Lung (tissue), 12 donors: ENCODE measurements around the gene EHD4. TPM values are rescaled to one million over a fixed set of nuclear protein-coding genes. Genes with fewer than 3 reads are reported as not detected.

ENCODE experiments used
- ATAC-seq: fragments of 200-7000 bp; cut with Tn5 transposase; one replicate; pipeline ENCODE4 v1.9.1; 2020; ENCODE audit warnings: moderate number of reproducible peaks; ENCODE audit not compliant: insufficient read depth, low FRiP score
- DNase-seq, 3 donors: peaks; one replicate each; pipeline ENCODE4 v3.0.0-alpha.2; 2013 to 2017
- H3K27ac ChIP-seq, 2 donors: one replicate each; pipeline ENCODE4 v1.5.1; 2013; ENCODE audit warnings: mild to moderate bottlenecking in 2 of 2, moderate library complexity in 2 of 2, control low read depth in 1 of 2, inconsistent platforms in 1 of 2, low read depth in 1 of 2, low read length in 1 of 2
- H3K27me3 ChIP-seq, 3 donors: one replicate each; pipeline ENCODE4 v1.5.1; 2013; ENCODE audit warnings: low read length in 2 of 3; ENCODE audit not compliant: control insufficient read depth in 3 of 3, insufficient read depth in 3 of 3
- H3K36me3 ChIP-seq, 4 donors: one replicate each; pipeline ENCODE4 v1.5.1; 2013; ENCODE audit warnings: low read length in 4 of 4, mild to moderate bottlenecking in 1 of 4, moderate library complexity in 1 of 4; ENCODE audit not compliant: control insufficient read depth in 4 of 4, insufficient read depth in 4 of 4
- H3K4me1 ChIP-seq, 5 donors: one replicate each; pipeline ENCODE4 v1.5.1; 2013; ENCODE audit warnings: low read length in 5 of 5, mild to moderate bottlenecking in 2 of 5, moderate library complexity in 1 of 5; ENCODE audit not compliant: control insufficient read depth in 5 of 5, insufficient read depth in 5 of 5
- H3K4me3 ChIP-seq: one replicate; pipeline ENCODE4 v1.5.1; 2013; ENCODE audit warnings: mild to moderate bottlenecking, control low read depth, moderate library complexity
- H3K9ac ChIP-seq, 2 donors: one replicate each; pipeline ENCODE4 v1.5.1; 2013; ENCODE audit warnings: low read length in 2 of 2, control low read depth in 1 of 2; ENCODE audit not compliant: insufficient read depth in 1 of 2
- H3K9me3 ChIP-seq, 4 donors: one replicate each; pipeline ENCODE4 v1.5.1; 2013; ENCODE audit warnings: low read length in 3 of 4, mild to moderate bottlenecking in 1 of 4, moderate library complexity in 1 of 4; ENCODE audit not compliant: control insufficient read depth in 4 of 4, insufficient read depth in 3 of 4
- CTCF ChIP-seq: IDR thresholded peaks from 2 replicates; pipeline ENCODE4 v1.5.1; 2012; ENCODE audit warnings: mild to moderate bottlenecking; ENCODE audit errors: control extremely low read depth, extremely low read depth
- WGBS, 2 donors: extraction: QIAGEN DNeasy Blood & Tissue Kit; methylation state at CpG; one replicate each; pipeline ENCODE4 v1.1.7; 2013; 5-methylcytosine and 5-hydroxymethylcytosine counted together
- polyA plus RNA-seq, 2 donors: library from polyadenylated mRNA; stranded (reverse); fragments of 200-250 nt; gene quantifications; one replicate each; pipeline ENCODE4 v1.2.1, GENCODE V29; 2013
- total RNA-seq, 2 donors: library from RNA; depleted of rRNA in 1 of 2; stranded (reverse); fragments of >200 nt in 1 of 2; gene quantifications; one replicate each; pipeline ENCODE4 v1.2.1, GENCODE V29; 2014 to 2021
- donor health status: control.
- donor health status: control.
- donor health status: Bipolar disorder and iron deficiency.
- donor health status: healthy.
- donor health status: DM: yes; HTN: yes; CAD: no.

EHD4 gene
- total and polyA plus RNA-seq, 4 donors, result 16.4 to 36.3 (median 25.9) TPM

- Histone ChIP-seq H3K9ac (no peak overlapping the region), H3K27ac (no peak overlapping the region), H3K4me3 (no peak overlapping the region), H3K4me1 (peaks cover 0 to 6% (median 0%) of the 10 kb centered on the region in 5 donors), H3K27me3 (peaks cover 0 to 3% (median 0%) of the 10 kb centered on the region in 3 donors), H3K9me3 (no peaks in the 10 kb centered on the region), H3K36me3 (no peaks in the 10 kb centered on the region)
- ATAC-seq (no peak), DNase-seq (no peak)
- no peak for TF ChIP-seq CTCF
- WGBS, 2 donors, result 82 to 85% methylated on average over 13 of the region's 13 CpGs
Observed at GRCh38 chr15:41877631-41878354, 94.6 kb downstream of the EHD4 start.

DNA sequence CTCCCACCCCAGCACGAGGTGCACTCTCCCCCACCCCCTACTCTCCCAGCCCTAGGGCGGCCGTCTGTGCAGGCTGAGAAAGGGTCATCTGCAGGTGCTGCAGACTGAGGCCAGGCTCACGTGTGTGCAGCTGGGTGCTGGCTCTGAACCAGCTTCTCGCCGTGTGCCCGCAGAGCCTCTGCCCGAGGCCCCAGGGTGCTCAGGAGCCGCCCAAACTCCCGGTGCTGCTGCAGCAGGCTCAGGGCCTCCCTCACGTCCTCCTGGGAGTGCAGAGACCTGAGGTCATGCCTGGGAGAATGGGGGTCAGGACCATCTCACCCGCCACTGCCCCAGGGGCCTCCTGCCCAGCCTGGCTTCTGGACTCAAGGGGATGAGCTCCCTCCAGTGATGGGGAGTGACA lies 95.7 kb downstream of the EHD4 start:
- no peaks in the 10 kb centered on the region for H3K9me3 ChIP-seq
- H3K9ac ChIP-seq, result no peak overlapping the region
- H3K27ac ChIP-seq, result no peak overlapping the region
- peaks cover 0 to 3% (median 0%) of the 10 kb centered on the region in 3 donors for H3K27me3 ChIP-seq
- H3K36me3 ChIP-seq, result no peaks in the 10 kb centered on the region
- H3K4me3 ChIP-seq, result no peak overlapping the region
- no peaks in the 10 kb centered on the region for H3K4me1 ChIP-seq
- DNase-seq (no peak), ATAC-seq (no peak)
- WGBS, 2 donors, result 74 to 81% methylated on average over 12 of the region's 12 CpGs
- no peak for TF ChIP-seq CTCF

- no peaks in the 10 kb centered on the region for H3K36me3 ChIP-seq
- no peak for TF ChIP-seq CTCF
- H3K27ac ChIP-seq, result no peak overlapping the region
- no peaks in the 10 kb centered on the region for H3K27me3 ChIP-seq
- no peak overlapping the region for H3K4me3 ChIP-seq
- no peak overlapping the region for H3K9ac ChIP-seq
- no peaks in the 10 kb centered on the region for H3K4me1 ChIP-seq
- DNase-seq, result no peak
- ATAC-seq, result no peak
- WGBS, 2 donors, result 81 to 87% methylated on average over 13 of the region's 13 CpGs
- no peaks in the 10 kb centered on the region for H3K9me3 ChIP-seq
Observed at GRCh38 chr15:41876007-41876406, 96.3 kb downstream of the EHD4 start.

DNA sequence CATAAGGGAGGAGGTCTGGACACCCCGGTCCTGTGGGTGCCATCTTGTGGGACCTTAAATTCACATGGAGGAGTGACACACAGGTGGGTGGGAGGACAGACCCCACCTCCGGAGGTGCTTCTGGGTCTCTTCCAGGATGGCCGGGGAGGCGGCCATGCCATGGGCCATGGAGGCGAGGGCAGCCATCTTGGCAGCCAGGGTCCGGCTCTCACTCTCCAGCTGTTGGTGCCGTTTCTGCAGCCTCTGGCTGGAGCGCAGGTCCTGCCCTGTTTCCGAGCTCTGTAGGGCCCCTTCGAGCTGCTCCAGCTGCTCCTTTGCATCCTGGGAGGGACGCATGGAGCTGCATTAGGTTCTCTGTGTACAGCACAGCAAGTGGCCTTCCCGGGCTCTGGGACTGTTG lies 97.6 kb downstream of the EHD4 start:
- 95 to 97% methylated on average over 12 of the region's 12 CpGs for WGBS, 2 donors
- DNase-seq, result no peak

More for the DNA sequence above, 97.6 kb downstream of the EHD4 start:
- no peak overlapping the region for H3K4me3 ChIP-seq
- H3K9ac ChIP-seq, result no peak overlapping the region
- H3K36me3 ChIP-seq, result no peaks in the 10 kb centered on the region
- no peak overlapping the region for H3K27ac ChIP-seq
- no peaks in the 10 kb centered on the region for H3K4me1 ChIP-seq
- no peaks in the 10 kb centered on the region for H3K9me3 ChIP-seq
- H3K27me3 ChIP-seq, result no peaks in the 10 kb centered on the region
- no peak for ATAC-seq
- no peak for TF ChIP-seq CTCF
